HCEC 1CT (cell line): ENCODE results near the gene RSRC1.
"Not testable (repeated sequence)": the region's sequence is repeated elsewhere in the genome, so short reads cannot be mapped to it uniquely, and the experiment has no call there.

ENCODE experiments used
- DNase-seq: peaks from one replicate; pipeline ENCODE4 v3.0.0-alpha.2; 2017

RSRC1 gene

GRCh38 chr3:158101335-158102241 lies 8.3 kb upstream of the RSRC1 start:
- no peak for DNase-seq

DNA sequence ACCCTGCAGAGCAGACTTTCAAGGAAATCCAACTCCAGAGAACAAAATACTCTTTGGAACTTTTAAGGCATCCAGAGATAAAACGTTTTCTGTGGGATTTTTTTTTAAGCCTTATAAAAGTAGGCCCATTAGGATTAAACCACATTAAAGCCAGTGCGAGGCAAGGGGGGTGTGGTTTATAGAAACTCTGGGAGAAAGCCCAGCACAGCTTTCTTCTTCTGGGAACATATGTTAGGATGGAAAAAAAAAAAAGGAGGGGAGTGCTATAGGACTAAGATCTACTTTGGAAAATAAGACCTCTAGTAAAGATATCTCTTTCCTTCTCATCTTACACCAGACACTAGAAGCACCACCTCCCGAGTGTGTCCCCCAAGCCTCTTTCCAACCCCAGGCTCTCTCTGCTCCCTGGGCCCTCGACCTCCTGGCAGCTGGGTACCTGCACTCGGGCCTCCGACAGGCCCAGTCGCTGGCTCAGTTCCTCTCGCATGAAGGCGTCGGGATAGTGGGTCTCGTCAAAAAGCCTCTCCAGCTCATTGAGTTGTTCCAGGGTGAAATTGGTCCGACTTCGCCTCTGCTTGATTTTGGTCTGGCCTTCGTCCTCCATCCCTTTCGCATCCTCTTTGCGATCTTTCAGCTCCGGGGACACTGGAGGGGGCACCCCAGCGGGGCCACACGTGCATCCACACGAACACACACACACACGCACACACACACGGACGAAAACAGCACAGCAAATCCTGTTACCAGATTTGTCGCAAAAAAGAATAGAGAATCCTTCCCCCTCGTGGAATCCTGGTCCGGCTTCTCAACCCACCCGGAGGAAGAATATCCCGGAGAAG lies 7.4 kb upstream of the RSRC1 start:
- DNase-seq, result no peak

- DNase-seq, result no peak
Observed at GRCh38 chr3:158103081-158103886, 6.6 kb upstream of the RSRC1 start.

DNA sequence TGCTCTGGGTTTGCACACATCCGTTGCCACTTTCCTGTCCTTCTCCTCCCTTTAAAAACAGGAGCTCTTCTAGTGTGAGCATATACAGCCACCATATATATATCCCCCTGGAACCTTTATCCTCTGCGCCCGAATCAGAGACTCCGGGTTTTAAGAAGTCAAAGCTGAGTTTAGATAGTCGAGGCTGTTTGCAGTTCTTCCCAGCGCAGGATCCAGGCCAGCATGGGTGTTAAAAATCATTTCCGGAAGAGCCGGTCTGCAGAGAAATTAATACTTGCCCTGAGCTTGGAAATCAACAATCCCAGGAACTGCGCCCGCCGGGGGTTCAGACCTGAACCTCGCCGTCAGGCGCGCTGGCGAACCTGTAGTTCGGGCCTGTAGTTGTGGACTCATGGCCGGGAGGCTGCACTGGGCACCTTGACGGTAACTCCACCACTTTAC lies 6.0 kb upstream of the RSRC1 start:
- DNase-seq, result no peak

DNA sequence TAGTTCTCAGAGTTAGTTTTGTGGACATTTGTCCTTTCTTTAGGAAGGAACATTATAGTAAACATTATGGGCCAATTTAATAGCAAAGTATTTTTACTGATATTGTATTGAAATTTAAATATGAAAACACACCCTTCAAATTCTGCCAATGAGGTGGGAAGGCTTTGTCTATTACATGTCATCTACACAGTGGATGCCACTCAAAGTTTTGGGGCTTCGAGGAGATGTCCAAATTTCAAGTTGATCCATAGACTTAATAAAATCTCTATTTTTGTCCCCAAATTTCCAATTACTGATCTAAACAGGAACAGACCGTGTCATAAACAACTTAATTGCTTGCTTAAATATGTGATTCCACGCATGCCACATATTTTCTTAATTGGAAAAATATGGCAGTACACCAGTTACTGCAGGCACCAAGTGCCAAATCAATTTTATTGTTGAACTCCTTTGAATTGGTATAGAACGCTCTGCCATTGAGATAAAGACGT lies 5.4 kb upstream of the RSRC1 start:
- DNase-seq, result no peak

GRCh38 chr3:158105119-158105709 lies 4.7 kb upstream of the RSRC1 start:
- peak; percentile 47 for DNase-seq

- peak; percentile 69 for DNase-seq
Observed at GRCh38 chr3:158105710-158106253, 4.1 kb upstream of the RSRC1 start.

GRCh38 chr3:158106766-158107471 lies 3.0 kb upstream of the RSRC1 start:
- DNase-seq, result peak; percentile 23

- DNase-seq, result peak; percentile 16
Observed at GRCh38 chr3:158107605-158108444, 2.1 kb upstream of the RSRC1 start.

DNA sequence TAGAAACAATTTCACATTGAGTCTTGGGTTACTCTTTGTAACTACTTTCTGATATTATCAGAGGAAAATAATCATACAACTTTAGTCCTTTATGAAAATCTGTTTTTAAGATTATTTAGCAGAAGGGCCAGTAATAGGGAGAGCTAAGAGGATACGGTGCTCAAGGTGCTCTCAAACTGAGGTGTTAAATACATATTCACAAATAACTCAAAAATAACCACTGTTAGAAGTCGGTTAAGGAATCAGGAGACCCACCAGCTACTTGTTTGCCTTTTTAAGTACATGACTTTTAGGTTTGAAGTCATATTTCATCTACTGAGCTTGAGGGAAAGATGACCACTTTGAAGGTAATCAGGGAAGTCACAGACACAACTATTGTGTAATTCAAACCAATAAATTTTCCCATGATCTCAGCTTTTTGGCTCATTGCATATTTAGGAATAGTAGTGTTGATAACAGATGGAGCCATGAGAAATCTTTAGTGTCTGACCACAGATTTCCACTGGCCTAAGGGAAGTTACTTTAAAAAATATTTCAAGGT lies 1.4 kb upstream of the RSRC1 start:
- DNase-seq, result peak; percentile 29

GRCh38 chr3:158109295-158109803 lies 540 bp upstream of the RSRC1 start:
- DNase-seq, result no peak

GRCh38 chr3:158110658-158111018 lies 749 bp downstream of the RSRC1 start:
- no peak for DNase-seq

DNA sequence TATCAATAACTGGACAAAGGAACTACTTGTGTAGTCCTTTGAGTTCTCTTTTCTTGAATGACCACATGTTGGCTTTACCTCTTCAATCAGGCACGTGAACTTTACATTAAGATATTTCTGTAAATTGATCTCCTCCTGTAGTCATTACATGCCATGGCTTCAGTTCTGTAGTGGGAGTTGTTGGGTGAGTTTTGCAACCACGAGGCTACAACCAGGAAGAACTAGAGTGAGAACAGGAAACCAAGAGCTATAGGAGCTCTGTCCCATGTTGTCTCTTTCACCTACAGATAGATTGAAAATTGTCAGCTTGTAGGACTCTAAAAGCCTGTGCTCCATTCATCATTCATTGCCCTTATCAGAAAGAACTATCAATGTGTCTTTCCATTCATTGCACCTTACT lies 2.0 kb downstream of the RSRC1 start:
- no peak for DNase-seq

DNA sequence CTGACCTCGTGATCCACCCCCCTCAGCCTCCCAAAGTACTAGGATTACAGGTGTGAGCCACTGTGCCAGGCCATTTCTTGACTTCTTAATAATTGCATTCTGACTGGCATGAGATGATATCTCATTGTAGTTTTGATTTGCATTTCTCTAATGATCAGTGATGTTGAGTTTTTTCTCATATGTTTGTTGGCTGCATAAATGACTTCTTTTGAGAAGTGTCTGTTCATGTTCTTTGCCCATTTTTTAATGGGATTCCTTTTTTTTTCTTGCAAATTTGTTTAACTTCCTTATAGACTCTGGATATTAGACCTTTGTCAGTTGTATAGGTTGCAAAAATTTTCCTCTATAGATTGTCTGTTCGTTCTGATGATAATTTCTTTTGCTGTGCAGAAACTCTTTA lies 3.7 kb downstream of the RSRC1 start:
- not testable (repeated sequence) for DNase-seq

- DNase-seq, result no peak
Observed at GRCh38 chr3:158120330-158120729, 10.4 kb downstream of the RSRC1 start.

GRCh38 chr3:158121295-158121694 lies 11.4 kb downstream of the RSRC1 start:
- no peak for DNase-seq

DNA sequence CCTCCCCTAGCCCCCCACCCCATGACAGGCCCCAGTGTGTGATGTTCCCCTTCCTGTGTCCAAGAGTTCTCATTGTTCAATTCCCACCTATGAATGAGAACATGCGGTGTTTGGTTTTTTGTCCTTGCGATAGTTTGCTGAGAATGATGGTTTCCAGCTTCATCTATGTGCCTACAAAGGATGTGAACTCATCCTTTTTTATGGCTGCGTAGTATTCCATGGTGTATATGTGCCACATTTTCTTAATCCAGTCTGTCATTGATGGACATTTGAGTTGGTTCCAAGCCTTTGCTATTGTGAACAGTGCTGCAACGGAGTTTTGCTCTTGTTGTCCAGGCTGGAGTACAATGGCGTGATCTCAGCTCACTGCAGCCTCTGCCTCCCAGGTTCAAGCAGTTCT lies 12.8 kb downstream of the RSRC1 start:
- DNase-seq, result not testable (repeated sequence)

DNA sequence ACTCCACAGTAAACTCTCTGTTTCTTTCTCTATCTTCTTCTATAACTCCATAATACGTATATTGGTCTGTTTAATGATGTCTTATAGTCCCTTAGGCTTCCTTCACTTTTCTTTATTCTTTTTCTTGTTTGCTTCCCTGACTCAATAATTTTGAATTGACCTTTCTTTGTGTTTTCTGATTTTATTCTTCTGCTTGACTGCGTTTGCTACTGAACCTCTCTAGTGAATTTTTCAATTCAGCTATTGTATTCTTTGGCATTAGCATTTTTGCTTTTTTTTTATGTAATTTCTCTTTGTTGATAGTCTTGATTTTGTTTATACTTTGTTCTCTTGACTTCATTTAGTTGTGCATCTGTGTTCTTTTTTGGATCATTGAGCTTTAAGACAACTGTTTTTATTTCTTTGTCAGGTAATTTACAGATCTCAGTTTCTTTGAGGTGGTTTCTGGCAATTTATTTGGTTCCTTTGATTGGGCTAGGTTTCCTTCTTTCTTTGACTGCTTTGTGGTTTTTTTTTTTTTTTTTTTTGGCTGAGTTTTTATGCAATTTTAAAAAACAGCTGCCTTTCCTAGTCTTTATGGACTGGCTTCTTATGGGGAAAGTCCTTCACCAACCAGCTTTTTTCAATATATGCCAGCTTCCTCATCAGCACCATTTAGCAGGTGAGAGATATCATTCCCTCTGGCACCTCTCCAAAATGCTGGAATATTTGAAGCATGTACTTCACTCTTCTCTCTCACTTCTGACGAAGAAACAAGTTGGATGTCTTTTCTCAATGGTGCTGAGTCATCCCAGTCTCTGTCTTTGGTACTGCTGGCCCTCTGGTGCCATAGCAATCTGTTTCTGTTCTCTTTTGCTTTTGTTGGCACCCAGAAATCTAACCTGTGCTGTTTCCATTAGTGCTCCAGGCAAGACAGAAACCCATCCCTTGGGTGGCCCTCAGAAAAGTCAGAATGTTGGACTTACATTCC lies 17.6 kb downstream of the RSRC1 start:
- peak; percentile 49 for DNase-seq

- DNase-seq, result no peak
Observed at GRCh38 chr3:158128755-158129154, 18.9 kb downstream of the RSRC1 start.
